ENCODE results near the gene SPON1. TPM values are rescaled to one million over a fixed set of nuclear protein-coding genes. Genes with fewer than 3 reads are reported as not detected.

SPON1 gene
- total RNA-seq, 3 donors from 2014 or later (not counting 1 experiment from before 2014, with no cell fraction given): 0.09 to 0.18 TPM; not detected in 1

DNA sequence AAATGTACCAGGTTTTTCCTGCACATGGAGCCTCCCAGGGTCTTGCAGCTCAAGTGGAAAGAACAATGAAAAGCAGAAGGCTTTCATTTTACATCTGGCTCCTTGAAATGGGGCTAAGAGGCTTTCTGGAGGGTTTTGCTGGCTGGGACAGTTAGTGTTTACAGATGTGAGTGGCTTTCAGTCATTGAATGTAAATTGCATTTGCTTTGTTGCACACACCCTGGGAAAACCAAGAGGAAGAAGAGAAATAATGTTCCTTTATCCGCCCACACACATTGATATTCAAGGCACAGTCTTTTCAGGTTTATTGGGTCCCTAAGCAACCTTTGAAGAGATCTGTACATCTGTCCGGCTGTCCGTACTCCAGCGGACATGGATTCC, 144.5 kb downstream of the SPON1 start:
- Mint-ChIP-seq H3K27me3 (ENCODE audit: low read depth in 2 of 2) (peaks cover 11 to 27% of the 10 kb centered on the region in 2 donors), H3K27ac (no peak overlapping the region), H3K36me3 (no peaks in the 10 kb centered on the region), H3K9me3 (no peaks in the 10 kb centered on the region), H3K4me3 (no peak overlapping the region), H3K4me1 (no peaks in the 10 kb centered on the region)
- TF ChIP-seq, protein P1, sequence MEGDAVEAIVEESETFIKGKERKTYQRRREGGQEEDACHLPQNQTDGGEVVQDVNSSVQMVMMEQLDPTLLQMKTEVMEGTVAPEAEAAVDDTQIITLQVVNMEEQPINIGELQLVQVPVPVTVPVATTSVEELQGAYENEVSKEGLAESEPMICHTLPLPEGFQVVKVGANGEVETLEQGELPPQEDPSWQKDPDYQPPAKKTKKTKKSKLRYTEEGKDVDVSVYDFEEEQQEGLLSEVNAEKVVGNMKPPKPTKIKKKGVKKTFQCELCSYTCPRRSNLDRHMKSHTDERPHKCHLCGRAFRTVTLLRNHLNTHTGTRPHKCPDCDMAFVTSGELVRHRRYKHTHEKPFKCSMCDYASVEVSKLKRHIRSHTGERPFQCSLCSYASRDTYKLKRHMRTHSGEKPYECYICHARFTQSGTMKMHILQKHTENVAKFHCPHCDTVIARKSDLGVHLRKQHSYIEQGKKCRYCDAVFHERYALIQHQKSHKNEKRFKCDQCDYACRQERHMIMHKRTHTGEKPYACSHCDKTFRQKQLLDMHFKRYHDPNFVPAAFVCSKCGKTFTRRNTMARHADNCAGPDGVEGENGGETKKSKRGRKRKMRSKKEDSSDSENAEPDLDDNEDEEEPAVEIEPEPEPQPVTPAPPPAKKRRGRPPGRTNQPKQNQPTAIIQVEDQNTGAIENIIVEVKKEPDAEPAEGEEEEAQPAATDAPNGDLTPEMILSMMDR (IDR thresholded peaks at IDR 0.05): no peak
- Histone ChIP-seq H3K36me3 (ENCODE audit: control insufficient read depth, insufficient read depth, low read length) (no peaks in the 10 kb centered on the region), H3K4me3 (ENCODE audit: low read length) (no peak overlapping the region), H3K27ac (ENCODE audit: low read length) (no peak overlapping the region), H3K4me1 (ENCODE audit: control insufficient read depth, insufficient read depth, low read length) (no peaks in the 10 kb centered on the region), H3K9me3 (ENCODE audit: control insufficient read depth, insufficient read depth, low read length) (no peaks in the 10 kb centered on the region), H3K27me3 (ENCODE audit: control insufficient read depth, insufficient read depth, low read length) (no peaks in the 10 kb centered on the region)
- WGBS (ENCODE audit: insufficient coverage): 67% methylated on average over 4 of the region's 4 CpGs
- DNase-seq: no peak
- intact Hi-C loops (cut with micrococcal nuclease): no loop called here
- ATAC-seq: no peak

DNA sequence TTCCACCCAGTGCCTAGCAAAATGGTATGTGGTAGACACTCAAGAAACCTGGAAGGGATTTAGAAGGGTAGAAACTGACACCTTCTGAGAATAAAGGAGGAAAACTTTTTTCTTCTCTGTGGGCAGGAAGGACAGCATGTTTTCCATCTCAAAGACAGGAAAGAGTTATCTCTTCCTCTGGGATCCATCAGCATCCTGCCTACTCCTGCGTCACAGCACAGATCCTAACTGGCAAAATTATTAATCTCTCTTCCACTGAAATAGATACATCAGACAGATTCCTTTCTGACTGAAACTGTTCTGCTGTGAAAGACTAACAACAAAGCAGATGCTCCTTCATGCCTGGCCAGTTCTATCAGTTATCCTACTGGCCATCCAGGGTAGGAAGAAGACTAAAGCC, 147.2 kb downstream of the SPON1 start:
- TF ChIP-seq, protein P1 (IDR thresholded peaks at IDR 0.05): no peak
- Mint-ChIP-seq H3K9me3 (no peaks in the 10 kb centered on the region), H3K27me3 (ENCODE audit: low read depth in 2 of 2) (peaks cover 16 to 28% of the 10 kb centered on the region in 2 donors), H3K36me3 (no peaks in the 10 kb centered on the region), H3K4me1 (no peaks in the 10 kb centered on the region), H3K4me3 (no peak overlapping the region), H3K27ac (no peak overlapping the region)
- ATAC-seq (no peak), DNase-seq (no peak)
- Histone ChIP-seq H3K4me1 (ENCODE audit: control insufficient read depth, insufficient read depth, low read length) (no peaks in the 10 kb centered on the region), H3K4me3 (ENCODE audit: low read length) (no peak overlapping the region), H3K9me3 (ENCODE audit: control insufficient read depth, insufficient read depth, low read length) (no peaks in the 10 kb centered on the region), H3K36me3 (ENCODE audit: control insufficient read depth, insufficient read depth, low read length) (no peaks in the 10 kb centered on the region), H3K27ac (ENCODE audit: low read length) (no peak overlapping the region), H3K27me3 (ENCODE audit: control insufficient read depth, insufficient read depth, low read length) (no peaks in the 10 kb centered on the region)
- 93% methylated on average over 1 of the region's 1 CpG for WGBS (ENCODE audit: insufficient coverage)
- intact Hi-C loops (cut with micrococcal nuclease): no loop called here

DNA sequence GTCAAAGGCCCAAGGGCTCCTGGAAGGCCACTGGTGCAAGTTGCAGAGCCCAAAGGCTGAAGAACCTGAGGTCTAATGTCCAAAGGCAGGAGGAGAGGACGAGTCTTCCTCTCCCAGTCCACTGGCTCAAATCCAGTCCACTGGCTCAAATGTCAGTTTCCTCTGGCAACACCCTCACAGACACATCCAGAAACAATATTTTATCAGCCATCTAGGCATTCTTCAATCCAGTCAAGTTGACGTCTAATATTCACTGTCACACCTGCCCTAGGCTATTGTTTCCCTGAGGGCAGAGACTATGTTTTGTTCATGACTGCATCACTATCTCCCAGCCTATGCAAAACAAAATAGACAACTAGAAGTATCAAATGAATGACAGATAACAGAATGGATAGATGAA, 148.1 kb downstream of the SPON1 start:
- Histone ChIP-seq H3K27ac (ENCODE audit: low read length) (no peak overlapping the region), H3K27me3 (ENCODE audit: control insufficient read depth, insufficient read depth, low read length) (no peaks in the 10 kb centered on the region), H3K4me3 (ENCODE audit: low read length) (no peak overlapping the region), H3K9me3 (ENCODE audit: control insufficient read depth, insufficient read depth, low read length) (no peaks in the 10 kb centered on the region), H3K4me1 (ENCODE audit: control insufficient read depth, insufficient read depth, low read length) (no peaks in the 10 kb centered on the region), H3K36me3 (ENCODE audit: control insufficient read depth, insufficient read depth, low read length) (no peaks in the 10 kb centered on the region)
- no peaks in the 10 kb centered on the region for H3K9me3 Mint-ChIP-seq
- DNase-seq (no peak), ATAC-seq (no peak)
- 91% methylated on average over 2 of the region's 2 CpGs for WGBS (ENCODE audit: insufficient coverage)
- intact Hi-C loops (cut with micrococcal nuclease): no loop called here
- no peak overlapping the region for H3K27ac Mint-ChIP-seq
- H3K36me3 Mint-ChIP-seq: no peaks in the 10 kb centered on the region
- no peaks in the 10 kb centered on the region for H3K4me1 Mint-ChIP-seq
- H3K27me3 Mint-ChIP-seq (ENCODE audit: low read depth in 2 of 2): peaks cover 11 to 21% of the 10 kb centered on the region in 2 donors
- TF ChIP-seq, protein P1 (IDR thresholded peaks at IDR 0.05): no peak
- no peak overlapping the region for H3K4me3 Mint-ChIP-seq

DNA sequence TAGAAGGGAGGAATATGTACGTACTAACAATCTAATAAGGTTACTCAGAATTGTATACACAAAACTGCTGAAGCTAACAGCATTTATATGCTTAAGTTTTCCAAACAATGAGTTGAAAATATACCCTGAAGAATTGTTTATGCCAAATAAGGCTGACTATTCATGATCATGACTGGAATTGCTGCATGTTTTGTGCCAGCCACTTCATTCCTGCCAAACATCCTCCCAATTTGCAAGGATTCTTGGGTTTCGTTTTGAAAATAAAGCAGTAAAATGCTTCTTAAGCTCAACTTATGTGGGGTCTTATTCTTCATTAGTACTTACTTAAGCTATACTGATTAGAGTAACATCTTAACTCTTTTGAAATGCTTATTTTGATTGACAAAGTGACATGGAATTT, 149.0 kb downstream of the SPON1 start:
- Histone ChIP-seq H3K27ac (ENCODE audit: low read length) (no peak overlapping the region), H3K36me3 (ENCODE audit: control insufficient read depth, insufficient read depth, low read length) (no peaks in the 10 kb centered on the region), H3K27me3 (ENCODE audit: control insufficient read depth, insufficient read depth, low read length) (no peaks in the 10 kb centered on the region), H3K4me1 (ENCODE audit: control insufficient read depth, insufficient read depth, low read length) (no peaks in the 10 kb centered on the region), H3K4me3 (ENCODE audit: low read length) (no peak overlapping the region), H3K9me3 (ENCODE audit: control insufficient read depth, insufficient read depth, low read length) (no peaks in the 10 kb centered on the region)
- Mint-ChIP-seq H3K4me1 (no peaks in the 10 kb centered on the region), H3K9me3 (no peaks in the 10 kb centered on the region), H3K27me3 (ENCODE audit: low read depth in 2 of 2) (peaks cover 12 to 26% of the 10 kb centered on the region in 2 donors), H3K36me3 (no peaks in the 10 kb centered on the region), H3K4me3 (no peak overlapping the region), H3K27ac (no peak overlapping the region)
- no peak for DNase-seq
- TF ChIP-seq, protein P1 (IDR thresholded peaks at IDR 0.05): no peak
- no peak for ATAC-seq
- no CpG with 5 or more reads among the region's 2 CpGs for WGBS (ENCODE audit: insufficient coverage)
- intact Hi-C loops (cut with micrococcal nuclease): no loop called here

Measured in natural killer cell (primary cell).